ENCODE measurements around the gene FCRLB. TPM values are rescaled to one million over a fixed set of nuclear protein-coding genes. Genes with fewer than 3 reads are reported as not detected.

Gene FCRLB
- total and polyA plus RNA-seq, 2 of the 13 experiments (the other 11 are each of a cell fraction or from before 2014, with no cell fraction given), result 0.08 to 0.11 TPM

- TF ChIP-seq, protein P1, sequence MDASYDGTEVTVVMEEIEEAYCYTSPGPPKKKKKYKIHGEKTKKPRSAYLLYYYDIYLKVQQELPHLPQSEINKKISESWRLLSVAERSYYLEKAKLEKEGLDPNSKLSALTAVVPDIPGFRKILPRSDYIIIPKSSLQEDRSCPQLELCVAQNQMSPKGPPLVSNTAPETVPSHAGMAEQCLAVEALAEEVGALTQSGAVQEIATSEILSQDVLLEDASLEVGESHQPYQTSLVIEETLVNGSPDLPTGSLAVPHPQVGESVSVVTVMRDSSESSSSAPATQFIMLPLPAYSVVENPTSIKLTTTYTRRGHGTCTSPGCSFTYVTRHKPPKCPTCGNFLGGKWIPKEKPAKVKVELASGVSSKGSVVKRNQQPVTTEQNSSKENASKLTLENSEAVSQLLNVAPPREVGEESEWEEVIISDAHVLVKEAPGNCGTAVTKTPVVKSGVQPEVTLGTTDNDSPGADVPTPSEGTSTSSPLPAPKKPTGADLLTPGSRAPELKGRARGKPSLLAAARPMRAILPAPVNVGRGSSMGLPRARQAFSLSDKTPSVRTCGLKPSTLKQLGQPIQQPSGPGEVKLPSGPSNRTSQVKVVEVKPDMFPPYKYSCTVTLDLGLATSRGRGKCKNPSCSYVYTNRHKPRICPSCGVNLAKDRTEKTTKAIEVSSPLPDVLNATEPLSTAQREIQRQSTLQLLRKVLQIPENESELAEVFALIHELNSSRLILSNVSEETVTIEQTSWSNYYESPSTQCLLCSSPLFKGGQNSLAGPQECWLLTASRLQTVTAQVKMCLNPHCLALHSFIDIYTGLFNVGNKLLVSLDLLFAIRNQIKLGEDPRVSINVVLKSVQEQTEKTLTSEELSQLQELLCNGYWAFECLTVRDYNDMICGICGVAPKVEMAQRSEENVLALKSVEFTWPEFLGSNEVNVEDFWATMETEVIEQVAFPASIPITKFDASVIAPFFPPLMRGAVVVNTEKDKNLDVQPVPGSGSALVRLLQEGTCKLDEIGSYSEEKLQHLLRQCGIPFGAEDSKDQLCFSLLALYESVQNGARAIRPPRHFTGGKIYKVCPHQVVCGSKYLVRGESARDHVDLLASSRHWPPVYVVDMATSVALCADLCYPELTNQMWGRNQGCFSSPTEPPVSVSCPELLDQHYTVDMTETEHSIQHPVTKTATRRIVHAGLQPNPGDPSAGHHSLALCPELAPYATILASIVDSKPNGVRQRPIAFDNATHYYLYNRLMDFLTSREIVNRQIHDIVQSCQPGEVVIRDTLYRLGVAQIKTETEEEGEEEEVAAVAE (CRISPR knock-in tag; IDR thresholded peaks at IDR 0.05; ENCODE audit: borderline replicate concordance), result peak; percentile 21; the same call in 1 of the 2 replicates
- TF ChIP-seq SP4 (CRISPR knock-in tag; IDR thresholded peaks at IDR 0.05) (no peak), ZNF768 (CRISPR knock-in tag; IDR thresholded peaks at IDR 0.05) (no peak), ZNF703 (CRISPR knock-in tag; IDR thresholded peaks at IDR 0.05; ENCODE audit: borderline replicate concordance) (no peak), ZNF546 (CRISPR knock-in tag; conservative IDR thresholded peaks at IDR 0.05) (no peak), ZNF292 (CRISPR knock-in tag; IDR thresholded peaks at IDR 0.05; ENCODE audit: borderline replicate concordance, low read depth) (peak; percentile 89), POLR2AphosphoS2 (IDR thresholded peaks at IDR 0.05; ENCODE audit: low read depth, low read length) (no peak), ZBTB21 (CRISPR knock-in tag; IDR thresholded peaks at IDR 0.05) (no peak), ZFP41 (CRISPR knock-in tag; IDR thresholded peaks at IDR 0.05; ENCODE audit: borderline replicate concordance) (no peak), ZNF30 (CRISPR knock-in tag; IDR thresholded peaks at IDR 0.05) (no peak), AGO1 (IDR thresholded peaks at IDR 0.05; ENCODE audit: low read depth, low read length, poor library complexity, severe bottlenecking) (no peak), ZNF558 (CRISPR knock-in tag; IDR thresholded peaks at IDR 0.05; ENCODE audit: borderline replicate concordance) (no peak), KMT2B (CRISPR knock-in tag; IDR thresholded peaks at IDR 0.05) (no peak), PRPF4 (IDR thresholded peaks at IDR 0.05; ENCODE audit: low read depth, low read length, poor library complexity, severe bottlenecking) (no peak), GABPB1 (CRISPR knock-in tag; IDR thresholded peaks at IDR 0.05) (peak; percentile 30), ZNF720 (CRISPR knock-in tag; IDR thresholded peaks at IDR 0.05) (no peak), HNRNPUL1 (IDR thresholded peaks at IDR 0.05; ENCODE audit: low read depth, low read length) (no peak), NFKB2 (CRISPR knock-in tag; IDR thresholded peaks at IDR 0.05; ENCODE audit: borderline replicate concordance) (no peak), LCORL (IDR thresholded peaks at IDR 0.05) (no peak), LCORL (CRISPR knock-in tag; IDR thresholded peaks at IDR 0.05) (peak; percentile 24; the same call in 1 of the 2 replicates), ZNF138 (CRISPR knock-in tag; IDR thresholded peaks at IDR 0.05; ENCODE audit: low read depth) (no peak)
- TF ChIP-seq, protein P2, sequence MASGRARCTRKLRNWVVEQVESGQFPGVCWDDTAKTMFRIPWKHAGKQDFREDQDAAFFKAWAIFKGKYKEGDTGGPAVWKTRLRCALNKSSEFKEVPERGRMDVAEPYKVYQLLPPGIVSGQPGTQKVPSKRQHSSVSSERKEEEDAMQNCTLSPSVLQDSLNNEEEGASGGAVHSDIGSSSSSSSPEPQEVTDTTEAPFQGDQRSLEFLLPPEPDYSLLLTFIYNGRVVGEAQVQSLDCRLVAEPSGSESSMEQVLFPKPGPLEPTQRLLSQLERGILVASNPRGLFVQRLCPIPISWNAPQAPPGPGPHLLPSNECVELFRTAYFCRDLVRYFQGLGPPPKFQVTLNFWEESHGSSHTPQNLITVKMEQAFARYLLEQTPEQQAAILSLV (CRISPR knock-in tag; IDR thresholded peaks at IDR 0.05; ENCODE audit: borderline replicate concordance), result no peak
- TF ChIP-seq, protein P3, sequence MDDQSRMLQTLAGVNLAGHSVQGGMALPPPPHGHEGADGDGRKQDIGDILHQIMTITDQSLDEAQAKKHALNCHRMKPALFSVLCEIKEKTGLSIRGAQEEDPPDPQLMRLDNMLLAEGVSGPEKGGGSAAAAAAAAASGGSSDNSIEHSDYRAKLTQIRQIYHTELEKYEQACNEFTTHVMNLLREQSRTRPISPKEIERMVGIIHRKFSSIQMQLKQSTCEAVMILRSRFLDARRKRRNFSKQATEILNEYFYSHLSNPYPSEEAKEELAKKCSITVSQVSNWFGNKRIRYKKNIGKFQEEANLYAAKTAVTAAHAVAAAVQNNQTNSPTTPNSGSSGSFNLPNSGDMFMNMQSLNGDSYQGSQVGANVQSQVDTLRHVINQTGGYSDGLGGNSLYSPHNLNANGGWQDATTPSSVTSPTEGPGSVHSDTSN (CRISPR knock-in tag; IDR thresholded peaks at IDR 0.05; ENCODE audit: borderline replicate concordance), result no peak
Observed at GRCh38 chr1:161702250-161702649, 19.1 kb upstream of the FCRLB start (continued).

Data from HepG2 (cell line).